Panc1 (cell line): ENCODE results near the gene BCCIP. TPM values are rescaled to one million over a fixed set of nuclear protein-coding genes. Genes with fewer than 3 reads are reported as not detected.

ENCODE experiments used
- ATAC-seq: fragments of 200-7000 bp; cut with Tn5 transposase; 2 replicates; pipeline ENCODE4 v1.9.1; 2020; ENCODE audit warnings: mild to moderate bottlenecking, moderate library complexity
- BruUV-seq: library from RNA; stranded (reverse); fragments of 400-500 nt; replicated peaks from 2 replicates; lab custom pipeline; 2021; lab: Mats Ljungman, UMichigan
- CTCF ChIA-PET: fragments of 300-600 bp; sonication (Branson Sonifier 250); formaldehyde crosslinking; loops from one replicate; lab custom pipeline; 2022; ENCODE audit warnings: antibody characterized with exemption; lab: Charles Lee
- POLR2A ChIA-PET: fragments of 300-600 bp; sonication (Branson Sonifier 250); formaldehyde crosslinking; loops from one replicate; lab custom pipeline; 2022; ENCODE audit warnings: antibody characterized with exemption; lab: Charles Lee
- DNase-seq: peaks from one replicate; pipeline ENCODE4 v3.0.0-alpha.2; 2010; ENCODE audit warnings: low read depth, low spot score
- H3K27ac ChIP-seq: 2 replicates; pipeline ENCODE4 v1.5.1; 2011; ENCODE audit warnings: mild to moderate bottlenecking, low read length, inconsistent platforms
- H3K27me3 ChIP-seq: fragments of 200-500 bp; sonication (Bioruptor generic); 2 replicates; pipeline ENCODE4 v1.6.0; 2014; ENCODE audit warnings: low read length, inconsistent platforms; ENCODE audit not compliant: control insufficient read depth, insufficient read depth
- H3K36me3 ChIP-seq: fragments of 200-500 bp; sonication (Bioruptor generic); 2 replicates; pipeline ENCODE4 v1.5.1; 2014; ENCODE audit warnings: inconsistent platforms, mild to moderate bottlenecking, low read length, moderate library complexity; ENCODE audit not compliant: control insufficient read depth, insufficient read depth
- H3K4me1 ChIP-seq: 2 replicates; pipeline ENCODE4 v1.5.1; 2011; ENCODE audit warnings: inconsistent platforms, mild to moderate bottlenecking, low read length, moderate library complexity; ENCODE audit not compliant: control insufficient read depth, insufficient read depth
- H3K4me3 ChIP-seq, 2 experiments: 2 replicates each; pipeline ENCODE4 v1.5.1; 2011 to 2012; ENCODE audit warnings: low read depth in 2 of 2, low read length in 2 of 2, mild to moderate bottlenecking in 2 of 2, inconsistent platforms in 1 of 2, moderate library complexity in 1 of 2
- H3K9me3 ChIP-seq: fragments of 200-500 bp; sonication (Bioruptor generic); 2 replicates; pipeline ENCODE4 v1.5.1; 2014; ENCODE audit warnings: low read depth, mild to moderate bottlenecking, inconsistent platforms, low read length, moderate library complexity; ENCODE audit not compliant: control insufficient read depth, insufficient read depth
- POLR2AphosphoS5 ChIP-seq: IDR thresholded peaks from 2 replicates; pipeline ENCODE4 v1.6.1; 2012; ENCODE audit warnings: mild to moderate bottlenecking, low read depth, low read length, moderate library complexity
- SIN3A ChIP-seq: IDR thresholded peaks from 2 replicates; pipeline ENCODE4 v1.6.1; 2012; ENCODE audit warnings: low read depth, mild to moderate bottlenecking, low read length, moderate library complexity, borderline replicate concordance; ENCODE audit not compliant: insufficient read depth
- TCF7L2 ChIP-seq: IDR thresholded peaks from 2 replicates; pipeline ENCODE4 v1.6.1; 2011; ENCODE audit warnings: mild to moderate bottlenecking, low read depth, low read length, inconsistent platforms
- in situ Hi-C: cut with HindIII; loops from 2 replicates; pipeline ENCODE4 v1.10.0; 2016; ENCODE audit warnings: low sequenced_read_pairs, low pct_unique_long_range_greater_than_20kb
- intact Hi-C: fragments of 100-400 bp; cut with micrococcal nuclease; formaldehyde crosslinking; loops from one replicate; pipeline ENCODE4 v1.10.0; 2022; ENCODE audit not compliant: unreplicated experiment
- total RNA-seq: library from RNA; stranded (reverse); gene quantifications from one replicate; pipeline ENCODE4 v1.2.1, GENCODE V29; 2021; ENCODE audit not compliant: unreplicated experiment
- TF ChIP-seq, protein P1 (sequence below): fragments of 450-650 bp; IDR thresholded peaks from 2 replicates; pipeline ENCODE4 v1.5.1; 2017; ENCODE audit warnings: mild to moderate bottlenecking
- TF ChIP-seq, protein P2 (sequence below), 2 experiments: IDR thresholded peaks; 2 replicates each; pipeline ENCODE4 v1.6.1; 2011 to 2012; ENCODE audit warnings: low read depth in 2 of 2, control low read depth in 1 of 2, low read length in 1 of 2, mild to moderate bottlenecking in 1 of 2, moderate library complexity in 1 of 2; ENCODE audit not compliant: insufficient read depth in 1 of 2

BCCIP gene
- total RNA-seq, 1 experiment from 2014 or later, result 123 TPM

DNA sequence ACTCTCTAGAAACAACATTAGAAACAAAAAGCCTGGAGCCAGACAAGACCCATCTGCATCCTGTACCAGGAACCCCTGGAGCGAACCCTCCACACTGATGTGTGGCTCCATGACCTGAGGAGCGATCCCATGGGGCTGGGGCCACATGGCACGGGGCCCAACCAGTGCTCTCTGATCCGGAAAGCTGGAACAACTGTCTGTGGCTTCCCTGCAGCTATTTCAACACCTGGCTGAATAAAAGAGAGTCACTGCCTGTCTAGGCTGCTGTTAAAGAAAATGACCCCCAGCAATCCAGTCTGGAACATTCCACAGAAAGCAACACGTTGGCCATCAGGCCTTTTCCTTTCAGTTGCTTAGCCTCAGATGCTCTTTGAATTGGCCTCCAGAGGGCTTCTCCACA, 21.2 kb upstream of the BCCIP start:
- H3K4me3 ChIP-seq, result no peak overlapping the region
- DNase-seq (no peak), ATAC-seq (no peak)
- H3K9me3 ChIP-seq, result no peaks in the 10 kb centered on the region
- POLR2A ChIA-PET, result no interaction called here
- no peak overlapping the region for H3K27ac ChIP-seq
- CTCF ChIA-PET, result no interaction called here
- no peaks in the 10 kb centered on the region for H3K4me1 ChIP-seq
- peaks cover 2% of the 10 kb centered on the region for H3K36me3 ChIP-seq
- BruUV-seq, result no TSS peak
- no peaks in the 10 kb centered on the region for H3K27me3 ChIP-seq
- TF ChIP-seq, protein P1, sequence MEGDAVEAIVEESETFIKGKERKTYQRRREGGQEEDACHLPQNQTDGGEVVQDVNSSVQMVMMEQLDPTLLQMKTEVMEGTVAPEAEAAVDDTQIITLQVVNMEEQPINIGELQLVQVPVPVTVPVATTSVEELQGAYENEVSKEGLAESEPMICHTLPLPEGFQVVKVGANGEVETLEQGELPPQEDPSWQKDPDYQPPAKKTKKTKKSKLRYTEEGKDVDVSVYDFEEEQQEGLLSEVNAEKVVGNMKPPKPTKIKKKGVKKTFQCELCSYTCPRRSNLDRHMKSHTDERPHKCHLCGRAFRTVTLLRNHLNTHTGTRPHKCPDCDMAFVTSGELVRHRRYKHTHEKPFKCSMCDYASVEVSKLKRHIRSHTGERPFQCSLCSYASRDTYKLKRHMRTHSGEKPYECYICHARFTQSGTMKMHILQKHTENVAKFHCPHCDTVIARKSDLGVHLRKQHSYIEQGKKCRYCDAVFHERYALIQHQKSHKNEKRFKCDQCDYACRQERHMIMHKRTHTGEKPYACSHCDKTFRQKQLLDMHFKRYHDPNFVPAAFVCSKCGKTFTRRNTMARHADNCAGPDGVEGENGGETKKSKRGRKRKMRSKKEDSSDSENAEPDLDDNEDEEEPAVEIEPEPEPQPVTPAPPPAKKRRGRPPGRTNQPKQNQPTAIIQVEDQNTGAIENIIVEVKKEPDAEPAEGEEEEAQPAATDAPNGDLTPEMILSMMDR, result no peak
- TF ChIP-seq, protein P2, sequence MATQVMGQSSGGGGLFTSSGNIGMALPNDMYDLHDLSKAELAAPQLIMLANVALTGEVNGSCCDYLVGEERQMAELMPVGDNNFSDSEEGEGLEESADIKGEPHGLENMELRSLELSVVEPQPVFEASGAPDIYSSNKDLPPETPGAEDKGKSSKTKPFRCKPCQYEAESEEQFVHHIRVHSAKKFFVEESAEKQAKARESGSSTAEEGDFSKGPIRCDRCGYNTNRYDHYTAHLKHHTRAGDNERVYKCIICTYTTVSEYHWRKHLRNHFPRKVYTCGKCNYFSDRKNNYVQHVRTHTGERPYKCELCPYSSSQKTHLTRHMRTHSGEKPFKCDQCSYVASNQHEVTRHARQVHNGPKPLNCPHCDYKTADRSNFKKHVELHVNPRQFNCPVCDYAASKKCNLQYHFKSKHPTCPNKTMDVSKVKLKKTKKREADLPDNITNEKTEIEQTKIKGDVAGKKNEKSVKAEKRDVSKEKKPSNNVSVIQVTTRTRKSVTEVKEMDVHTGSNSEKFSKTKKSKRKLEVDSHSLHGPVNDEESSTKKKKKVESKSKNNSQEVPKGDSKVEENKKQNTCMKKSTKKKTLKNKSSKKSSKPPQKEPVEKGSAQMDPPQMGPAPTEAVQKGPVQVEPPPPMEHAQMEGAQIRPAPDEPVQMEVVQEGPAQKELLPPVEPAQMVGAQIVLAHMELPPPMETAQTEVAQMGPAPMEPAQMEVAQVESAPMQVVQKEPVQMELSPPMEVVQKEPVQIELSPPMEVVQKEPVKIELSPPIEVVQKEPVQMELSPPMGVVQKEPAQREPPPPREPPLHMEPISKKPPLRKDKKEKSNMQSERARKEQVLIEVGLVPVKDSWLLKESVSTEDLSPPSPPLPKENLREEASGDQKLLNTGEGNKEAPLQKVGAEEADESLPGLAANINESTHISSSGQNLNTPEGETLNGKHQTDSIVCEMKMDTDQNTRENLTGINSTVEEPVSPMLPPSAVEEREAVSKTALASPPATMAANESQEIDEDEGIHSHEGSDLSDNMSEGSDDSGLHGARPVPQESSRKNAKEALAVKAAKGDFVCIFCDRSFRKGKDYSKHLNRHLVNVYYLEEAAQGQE (IDR thresholded peaks at IDR 0.05; ENCODE audit: insufficient read depth in 1 of 2, low read depth in 2 of 2, low read length in 1 of 2), result no peak
- TF ChIP-seq SIN3A, result no peak
- intact Hi-C loops (no loop called here), in situ Hi-C loops (no loop called here)

DNA sequence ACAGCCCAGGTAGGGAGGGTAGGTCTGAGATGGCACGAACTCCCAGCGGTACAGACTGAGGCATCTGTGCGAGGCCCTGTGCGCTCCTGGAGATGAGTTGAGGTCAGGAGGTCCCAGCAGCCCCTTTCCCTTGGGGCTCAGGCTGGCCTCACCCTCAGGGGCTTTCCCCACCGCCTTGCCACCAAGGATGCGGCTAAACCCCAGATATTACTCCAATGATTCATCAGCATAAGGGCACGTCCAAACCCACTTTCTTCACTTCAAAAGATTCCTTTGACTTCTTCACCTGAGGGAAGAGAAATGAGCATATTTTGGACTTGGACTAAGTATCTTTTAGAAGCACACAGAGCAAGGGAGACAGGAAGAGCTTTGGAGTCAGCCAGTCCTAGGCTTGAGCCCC, 20.6 kb upstream of the BCCIP start:
- intact Hi-C loops (no loop called here), in situ Hi-C loops (no loop called here)
- no peak for TF ChIP-seq SIN3A
- TF ChIP-seq, protein P1, result no peak
- TF ChIP-seq TCF7L2, result no peak
- no peak for TF ChIP-seq POLR2AphosphoS5
- TF ChIP-seq, protein P2 (IDR thresholded peaks at IDR 0.05; ENCODE audit: insufficient read depth in 1 of 2, low read depth in 2 of 2, low read length in 1 of 2), result no peak
- POLR2A ChIA-PET, result no interaction called here
- Histone ChIP-seq H3K4me1 (no peaks in the 10 kb centered on the region), H3K27me3 (no peaks in the 10 kb centered on the region), H3K36me3 (peaks cover 2% of the 10 kb centered on the region), H3K27ac (no peak overlapping the region), H3K9me3 (no peaks in the 10 kb centered on the region), H3K4me3 (no peak overlapping the region)
- CTCF ChIA-PET, result no interaction called here
- ATAC-seq, result no peak
- no TSS peak for BruUV-seq
- DNase-seq, result no peak
